ENCODE data around the gene DNHD1. TPM values are rescaled to one million over a fixed set of nuclear protein-coding genes. Genes with fewer than 3 reads are reported as not detected.

Gene DNHD1
- total and polyA plus RNA-seq, 2 experiments from 2014 or later, result 3.6 to 9.6 TPM

DNA sequence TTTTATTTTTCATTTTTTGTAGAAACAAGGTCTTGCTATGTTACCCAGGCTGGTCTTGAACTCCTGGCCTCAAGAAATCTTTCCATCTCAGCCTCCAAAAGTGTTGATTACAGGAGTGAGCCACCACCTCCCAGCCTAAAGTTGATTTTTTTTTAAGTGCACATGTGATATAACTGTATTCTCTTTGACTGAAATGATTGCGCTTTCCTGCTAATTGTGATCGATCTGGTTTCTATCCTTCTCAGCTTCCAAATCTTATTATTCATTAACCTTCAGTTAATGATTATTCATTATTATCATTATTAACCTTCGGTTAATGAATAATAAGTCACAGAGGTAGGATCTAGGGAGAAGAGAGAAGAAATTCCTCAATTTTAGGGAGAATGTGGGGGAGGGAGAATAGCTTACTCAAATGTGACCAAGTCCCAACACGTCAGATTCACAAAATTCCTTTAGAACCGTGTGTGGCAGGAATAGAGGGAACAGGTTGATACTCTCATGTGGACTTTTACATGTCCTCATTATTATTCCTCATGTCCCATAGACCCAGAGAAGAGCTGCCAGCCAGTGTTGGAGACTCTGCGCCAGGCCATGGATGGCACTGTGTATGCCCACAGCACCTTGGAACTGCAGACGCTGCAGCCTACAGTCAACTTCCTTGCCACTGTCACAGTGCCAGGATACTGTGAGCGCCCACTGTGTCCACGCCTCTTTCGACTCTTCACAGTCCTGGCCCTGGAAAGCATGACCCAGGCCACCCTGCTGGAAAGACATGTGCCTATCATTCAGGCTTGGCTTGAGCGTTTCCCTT is 59.3 kb downstream of the DNHD1 start:
- no peak for ATAC-seq
- no peak overlapping the region for H3K27ac ChIP-seq (ENCODE audit: low read depth)
- no peaks in the 10 kb centered on the region for H4K20me1 ChIP-seq (replicated peaks; ENCODE audit: insufficient read depth)
- peaks cover 5% of the 10 kb centered on the region for H3K27me3 Mint-ChIP-seq (ENCODE audit: insufficient read depth, low read depth, poor library complexity)
- no peaks in the 10 kb centered on the region for H3K36me3 ChIP-seq (ENCODE audit: insufficient read depth)
- H3K4me2 ChIP-seq, result no peak overlapping the region
- H3K79me2 ChIP-seq (replicated peaks; ENCODE audit: insufficient read depth), result no peaks in the 10 kb centered on the region
- H3K4me3 Mint-ChIP-seq, result no peak overlapping the region
- H3K4me3 ChIP-seq, result no peak overlapping the region
- no peaks in the 10 kb centered on the region for H3K27me3 ChIP-seq (ENCODE audit: insufficient read depth)
- H3K27ac Mint-ChIP-seq, result no peak overlapping the region
- no peak for DNase-seq (ENCODE audit: low spot score)
- H3K9me2 ChIP-seq (ENCODE audit: insufficient read depth), result no peaks in the 10 kb centered on the region
- H3K36me3 Mint-ChIP-seq (ENCODE audit: low read depth), result no peaks in the 10 kb centered on the region
- TF ChIP-seq ZNF331 (CRISPR knock-in tag; IDR thresholded peaks at IDR 0.05; ENCODE audit: low read depth), result no peak
- no peak for TF ChIP-seq ZNF114 (CRISPR knock-in tag; IDR thresholded peaks at IDR 0.05)
- TF ChIP-seq STAT1 (IDR thresholded peaks at IDR 0.05; ENCODE audit: unreplicated experiment), result no peak
- no peak for TF ChIP-seq JUNB (IDR thresholded peaks at IDR 0.05; ENCODE audit: unreplicated experiment)
- TF ChIP-seq, protein P1, sequence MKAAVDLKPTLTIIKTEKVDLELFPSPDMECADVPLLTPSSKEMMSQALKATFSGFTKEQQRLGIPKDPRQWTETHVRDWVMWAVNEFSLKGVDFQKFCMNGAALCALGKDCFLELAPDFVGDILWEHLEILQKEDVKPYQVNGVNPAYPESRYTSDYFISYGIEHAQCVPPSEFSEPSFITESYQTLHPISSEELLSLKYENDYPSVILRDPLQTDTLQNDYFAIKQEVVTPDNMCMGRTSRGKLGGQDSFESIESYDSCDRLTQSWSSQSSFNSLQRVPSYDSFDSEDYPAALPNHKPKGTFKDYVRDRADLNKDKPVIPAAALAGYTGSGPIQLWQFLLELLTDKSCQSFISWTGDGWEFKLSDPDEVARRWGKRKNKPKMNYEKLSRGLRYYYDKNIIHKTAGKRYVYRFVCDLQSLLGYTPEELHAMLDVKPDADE (IDR thresholded peaks at IDR 0.05), result no peak
- TF ChIP-seq, protein P2, sequence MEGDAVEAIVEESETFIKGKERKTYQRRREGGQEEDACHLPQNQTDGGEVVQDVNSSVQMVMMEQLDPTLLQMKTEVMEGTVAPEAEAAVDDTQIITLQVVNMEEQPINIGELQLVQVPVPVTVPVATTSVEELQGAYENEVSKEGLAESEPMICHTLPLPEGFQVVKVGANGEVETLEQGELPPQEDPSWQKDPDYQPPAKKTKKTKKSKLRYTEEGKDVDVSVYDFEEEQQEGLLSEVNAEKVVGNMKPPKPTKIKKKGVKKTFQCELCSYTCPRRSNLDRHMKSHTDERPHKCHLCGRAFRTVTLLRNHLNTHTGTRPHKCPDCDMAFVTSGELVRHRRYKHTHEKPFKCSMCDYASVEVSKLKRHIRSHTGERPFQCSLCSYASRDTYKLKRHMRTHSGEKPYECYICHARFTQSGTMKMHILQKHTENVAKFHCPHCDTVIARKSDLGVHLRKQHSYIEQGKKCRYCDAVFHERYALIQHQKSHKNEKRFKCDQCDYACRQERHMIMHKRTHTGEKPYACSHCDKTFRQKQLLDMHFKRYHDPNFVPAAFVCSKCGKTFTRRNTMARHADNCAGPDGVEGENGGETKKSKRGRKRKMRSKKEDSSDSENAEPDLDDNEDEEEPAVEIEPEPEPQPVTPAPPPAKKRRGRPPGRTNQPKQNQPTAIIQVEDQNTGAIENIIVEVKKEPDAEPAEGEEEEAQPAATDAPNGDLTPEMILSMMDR (conservative IDR thresholded peaks at IDR 0.05; ENCODE audit: low read depth in 2 of 2), result no peak
- no peak for TF ChIP-seq ZNF462 (CRISPR knock-in tag; IDR thresholded peaks at IDR 0.05)
- TF ChIP-seq EZH2phosphoT487 (IDR thresholded peaks at IDR 0.05; ENCODE audit: unreplicated experiment), result no peak
- TF ChIP-seq POLR2AphosphoS5 (IDR thresholded peaks at IDR 0.05; ENCODE audit: low read depth), result no peak
- TF ChIP-seq, protein P3, sequence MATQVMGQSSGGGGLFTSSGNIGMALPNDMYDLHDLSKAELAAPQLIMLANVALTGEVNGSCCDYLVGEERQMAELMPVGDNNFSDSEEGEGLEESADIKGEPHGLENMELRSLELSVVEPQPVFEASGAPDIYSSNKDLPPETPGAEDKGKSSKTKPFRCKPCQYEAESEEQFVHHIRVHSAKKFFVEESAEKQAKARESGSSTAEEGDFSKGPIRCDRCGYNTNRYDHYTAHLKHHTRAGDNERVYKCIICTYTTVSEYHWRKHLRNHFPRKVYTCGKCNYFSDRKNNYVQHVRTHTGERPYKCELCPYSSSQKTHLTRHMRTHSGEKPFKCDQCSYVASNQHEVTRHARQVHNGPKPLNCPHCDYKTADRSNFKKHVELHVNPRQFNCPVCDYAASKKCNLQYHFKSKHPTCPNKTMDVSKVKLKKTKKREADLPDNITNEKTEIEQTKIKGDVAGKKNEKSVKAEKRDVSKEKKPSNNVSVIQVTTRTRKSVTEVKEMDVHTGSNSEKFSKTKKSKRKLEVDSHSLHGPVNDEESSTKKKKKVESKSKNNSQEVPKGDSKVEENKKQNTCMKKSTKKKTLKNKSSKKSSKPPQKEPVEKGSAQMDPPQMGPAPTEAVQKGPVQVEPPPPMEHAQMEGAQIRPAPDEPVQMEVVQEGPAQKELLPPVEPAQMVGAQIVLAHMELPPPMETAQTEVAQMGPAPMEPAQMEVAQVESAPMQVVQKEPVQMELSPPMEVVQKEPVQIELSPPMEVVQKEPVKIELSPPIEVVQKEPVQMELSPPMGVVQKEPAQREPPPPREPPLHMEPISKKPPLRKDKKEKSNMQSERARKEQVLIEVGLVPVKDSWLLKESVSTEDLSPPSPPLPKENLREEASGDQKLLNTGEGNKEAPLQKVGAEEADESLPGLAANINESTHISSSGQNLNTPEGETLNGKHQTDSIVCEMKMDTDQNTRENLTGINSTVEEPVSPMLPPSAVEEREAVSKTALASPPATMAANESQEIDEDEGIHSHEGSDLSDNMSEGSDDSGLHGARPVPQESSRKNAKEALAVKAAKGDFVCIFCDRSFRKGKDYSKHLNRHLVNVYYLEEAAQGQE (IDR thresholded peaks at IDR 0.05; ENCODE audit: unreplicated experiment), result no peak
- no peak for TF ChIP-seq CREB1 (CRISPR knock-in tag; IDR thresholded peaks at IDR 0.05; ENCODE audit: low read depth)
- no peak for TF ChIP-seq EZH2 (IDR thresholded peaks at IDR 0.05; ENCODE audit: low read depth, unreplicated experiment)
- TF ChIP-seq NANOG (IDR thresholded peaks at IDR 0.05; ENCODE audit: borderline replicate concordance), result no peak
- H3K4me1 ChIP-seq (ENCODE audit: insufficient read depth), result no peaks in the 10 kb centered on the region
- no peaks in the 10 kb centered on the region for H3K9me3 Mint-ChIP-seq
- H3K4me1 Mint-ChIP-seq, result no peaks in the 10 kb centered on the region
- no peak overlapping the region for H2AFZ ChIP-seq
- H3F3A ChIP-seq (replicated peaks; ENCODE audit: low read depth), result no peaks in the 10 kb centered on the region
